Ovary (tissue), 9 donors: ENCODE results near the gene EHMT2. TPM values are rescaled to one million over a fixed set of nuclear protein-coding genes. Genes with fewer than 3 reads are reported as not detected.
A peak's percentile ranks its signal among the peaks of the same experiment; 100 is the strongest.

Experiments
- DNase-seq, 5 donors: peaks; one replicate each; pipeline ENCODE4 v3.0.0-alpha.2; 2019 to 2020
- H3K27ac ChIP-seq, 2 donors: fragments of 200-600 bp; one replicate each; pipeline versions ENCODE4 v1.5.1 to v1.8.0; 2019 to 2022
- H3K27me3 ChIP-seq: fragments of 200-600 bp; one replicate; pipeline ENCODE4 v1.8.0; 2022
- H3K36me3 ChIP-seq: fragments of 200-600 bp; sonication (generic); one replicate; pipeline ENCODE4 v1.5.1; 2019
- H3K4me1 ChIP-seq: one replicate; pipeline ENCODE4 v1.8.1; 2013; ENCODE audit warnings: mild to moderate bottlenecking, moderate library complexity; ENCODE audit not compliant: insufficient read depth
- H3K4me3 ChIP-seq: fragments of 200-600 bp; sonication (generic); one replicate; pipeline ENCODE4 v1.5.1; 2017
- H3K9me3 ChIP-seq, 2 donors: fragments of 200-600 bp in 1 of 2; sonication (generic) in 1 of 2; one replicate each; pipeline versions ENCODE4 v1.5.1 to v1.8.1; 2013 to 2019; ENCODE audit warnings: mild to moderate bottlenecking in 1 of 2, moderate library complexity in 1 of 2
- EP300 ChIP-seq: sonication (generic); formaldehyde crosslinking; IDR thresholded peaks from one replicate; pipeline ENCODE4 v1.6.1; 2017; ENCODE audit warnings: antibody characterized with exemption
- POLR2A ChIP-seq: fragments of 450-650 bp; IDR thresholded peaks from one replicate; pipeline ENCODE4 v1.6.1; 2017; ENCODE audit warnings: antibody characterized with exemption, mild to moderate bottlenecking, moderate library complexity
- WGBS, 3 donors: extraction: QIAGEN DNeasy Blood & Tissue Kit in 1 of 3; methylation state at CpG; one replicate each; pipeline versions ENCODE4 v1.1.5 to v1.1.7; 2013 to 2017; 5-methylcytosine and 5-hydroxymethylcytosine counted together
- intact Hi-C, 4 donors: fragments of 100-400 bp; cut with DNase I; formaldehyde crosslinking; loops; one replicate each; pipeline versions ENCODE4 v1.11.0 to v1.15.1; 2022 to 2023
- polyA plus RNA-seq, 2 donors: library from polyadenylated mRNA; stranded (reverse); fragments of 200-250 nt in 1 of 2; fragments of 350-450 nt in 1 of 2; fragmentation: Illumina TruSeq in 1 of 2; extraction: RNeasy Lipid Tissue Mini Kit (QIAGEN cat#74804) in 1 of 2; gene quantifications; one replicate each; pipeline ENCODE4 v1.2.3, GENCODE V29; 2013 to 2014
- small RNA-seq: library from RNA; depleted of rRNA; stranded (forward); fragments of <200 nt; gene quantifications from one replicate; pipeline ENCODE3, GENCODE V24; 2016
- total RNA-seq, 7 donors: library from RNA; depleted of rRNA in 2 of 7; stranded (reverse); fragments of >200 nt in 2 of 7; fragmentation: NEBNext Ultra II Directional in 3 of 7; extraction: Animal tissue kit (Norgen Biotek cat#: 25700) in 3 of 7; gene quantifications; one replicate each; pipeline versions ENCODE4 v1.1.0 to v1.2.4, GENCODE V29; 2016 to 2023
- TF ChIP-seq, protein P1 (sequence below), 3 donors: fragments of 450-650 bp in 2 of 3; fragments of 200-600 bp in 1 of 3; IDR thresholded peaks; one replicate each; pipeline versions ENCODE4 v1.5.1 to v1.8.0; 2016 to 2022; ENCODE audit warnings: antibody characterized with exemption in 3 of 3, mild to moderate bottlenecking in 1 of 3
- donor health status: DM: no; HTN: no; CAD: no; lungs with moderate emphysema.
- donor health status: DM: no; HTN: no; CAD: no.
- donor health status: Bipolar disorder and iron deficiency.
- donor health status: DM: yes; HTN: yes; CAD: no.
- donor health status: DM: no; HTN: no; CAD: no.
- donor health status: DM: yes; HTN: yes; CAD: no.

The EHMT2 gene
- total and polyA plus RNA-seq, 9 donors: 19.7 to 71.7 (median 52.8) TPM

DNA sequence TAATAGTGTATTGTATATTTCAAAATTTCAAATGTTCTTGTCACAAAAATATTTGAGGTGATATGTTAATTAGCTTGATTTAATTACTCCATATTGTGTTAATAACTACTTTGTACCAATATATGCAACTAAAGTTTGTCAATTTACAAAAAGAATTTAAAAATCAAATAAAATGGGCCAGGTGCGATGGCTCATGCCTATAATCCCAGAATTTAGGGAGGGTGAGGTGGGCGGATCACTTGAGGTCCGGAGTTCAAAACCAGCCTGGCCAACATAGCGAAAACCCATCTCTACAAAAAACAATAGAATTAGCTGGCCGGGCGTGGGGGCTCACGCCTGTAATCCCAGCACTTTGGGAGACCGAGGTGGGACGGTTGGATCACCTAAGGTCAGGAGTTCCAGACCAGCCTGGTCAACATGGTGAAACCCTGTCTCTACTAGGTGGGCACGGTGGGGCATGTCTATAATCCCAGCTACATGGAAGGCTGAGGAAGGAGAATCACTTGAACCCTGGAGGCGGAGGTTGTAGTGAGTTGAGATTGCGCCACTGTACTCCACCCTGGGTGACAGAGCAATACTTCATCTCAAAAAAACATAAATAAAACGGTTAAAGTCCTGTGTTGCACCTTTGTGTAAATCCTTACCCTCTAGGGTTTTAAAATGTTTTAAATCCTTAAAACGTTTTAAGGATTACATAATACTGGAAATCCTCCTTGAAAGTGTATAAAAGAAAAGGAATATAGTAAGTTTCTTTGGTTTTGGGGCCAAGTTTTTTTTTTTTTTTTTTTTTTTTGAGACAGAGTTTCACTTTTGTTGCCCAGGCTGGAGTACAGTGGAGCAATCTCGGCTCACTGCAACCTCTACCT lies 65.9 kb downstream of the EHMT2 start:
- WGBS, 3 donors: 79 to 83% (median 81%) methylated on average over 15 of the region's 15 CpGs
- H3K9me3 ChIP-seq: no peaks in the 10 kb centered on the region
- TF ChIP-seq POLR2A (no peak), EP300 (no peak)
- TF ChIP-seq, protein P1, sequence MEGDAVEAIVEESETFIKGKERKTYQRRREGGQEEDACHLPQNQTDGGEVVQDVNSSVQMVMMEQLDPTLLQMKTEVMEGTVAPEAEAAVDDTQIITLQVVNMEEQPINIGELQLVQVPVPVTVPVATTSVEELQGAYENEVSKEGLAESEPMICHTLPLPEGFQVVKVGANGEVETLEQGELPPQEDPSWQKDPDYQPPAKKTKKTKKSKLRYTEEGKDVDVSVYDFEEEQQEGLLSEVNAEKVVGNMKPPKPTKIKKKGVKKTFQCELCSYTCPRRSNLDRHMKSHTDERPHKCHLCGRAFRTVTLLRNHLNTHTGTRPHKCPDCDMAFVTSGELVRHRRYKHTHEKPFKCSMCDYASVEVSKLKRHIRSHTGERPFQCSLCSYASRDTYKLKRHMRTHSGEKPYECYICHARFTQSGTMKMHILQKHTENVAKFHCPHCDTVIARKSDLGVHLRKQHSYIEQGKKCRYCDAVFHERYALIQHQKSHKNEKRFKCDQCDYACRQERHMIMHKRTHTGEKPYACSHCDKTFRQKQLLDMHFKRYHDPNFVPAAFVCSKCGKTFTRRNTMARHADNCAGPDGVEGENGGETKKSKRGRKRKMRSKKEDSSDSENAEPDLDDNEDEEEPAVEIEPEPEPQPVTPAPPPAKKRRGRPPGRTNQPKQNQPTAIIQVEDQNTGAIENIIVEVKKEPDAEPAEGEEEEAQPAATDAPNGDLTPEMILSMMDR (IDR thresholded peaks at IDR 0.05): no peak
- H3K27ac ChIP-seq: no peak overlapping the region
- H3K27me3 ChIP-seq: no peaks in the 10 kb centered on the region
- H3K4me3 ChIP-seq: no peak overlapping the region
- peak in 2 of 5 donors; percentile 6 to 30 for DNase-seq
- intact Hi-C loops: loop anchor here (2.0 to 10.0 kb wide), 8 partner anchors 34 to 287 kb away; partner anchors contain the start of genes CLIC1 (in 2 of the 4), LY6G5C (in 2 of the 4), ATP6V1G2 (in 1 of the 4) and CSNK2B (in 1 of the 4)
- no peaks in the 10 kb centered on the region for H3K36me3 ChIP-seq
- peaks cover 7% of the 10 kb centered on the region for H3K4me1 ChIP-seq

DNA sequence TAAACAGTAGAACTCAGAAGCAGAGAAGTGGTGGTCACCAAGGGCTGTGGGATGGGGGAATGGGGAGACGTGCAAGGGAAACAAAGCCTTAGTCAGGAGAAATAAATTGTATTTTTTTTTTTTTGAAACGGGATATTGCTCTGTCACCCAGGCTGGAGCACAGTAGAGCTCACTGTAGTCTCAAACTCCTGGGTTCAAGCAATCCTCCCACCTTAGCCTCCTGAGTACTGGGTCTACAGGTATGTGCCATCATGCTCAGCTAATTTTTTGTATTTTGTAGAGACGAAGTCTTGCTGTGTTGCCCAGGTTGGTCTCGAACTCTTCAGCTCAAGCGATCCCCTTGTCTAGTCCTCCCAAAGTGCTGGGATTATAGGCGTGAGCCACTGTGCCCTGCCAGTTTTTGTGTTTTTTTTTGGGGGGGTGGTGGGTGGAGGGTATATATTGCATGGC lies 66.6 kb downstream of the EHMT2 start:
- peak overlapping the region; percentile 64 for H3K4me3 ChIP-seq
- DNase-seq: peak in 1 of 5 donors; percentile 13
- H3K36me3 ChIP-seq: no peaks in the 10 kb centered on the region
- intact Hi-C loops: loop anchor here (2.0 to 10.0 kb wide), 8 partner anchors 34 to 286 kb away; partner anchors contain the start of genes CLIC1 (in 2 of the 4), LY6G5C (in 2 of the 4), ATP6V1G2 (in 1 of the 4) and CSNK2B (in 1 of the 4)
- peak overlapping the region; percentile 47 to 61 for H3K27ac ChIP-seq
- no peaks in the 10 kb centered on the region for H3K27me3 ChIP-seq
- no peak for TF ChIP-seq POLR2A
- no peak for TF ChIP-seq EP300
- TF ChIP-seq, protein P1 (IDR thresholded peaks at IDR 0.05): no peak
- 49 to 54% (median 50%) methylated on average over 6 of the region's 6 CpGs for WGBS, 3 donors
- H3K4me1 ChIP-seq: peaks cover 9% of the 10 kb centered on the region
- no peaks in the 10 kb centered on the region for H3K9me3 ChIP-seq

Small RNA genes within 50 kb of the gene (small RNA-seq; reads per million reads assigned to genes)
- gene AL645922.1: not detected
- gene SNORD48: 420 reads per million, percentile 95 among the genes with 10 or more reads in this experiment
- not detected for gene SNORD52

Other genes starting within 250 kb of the EHMT2 start
Only the 30 nearest of the 36 such genes appear.
- 10 to 100 TPM in 5 of 7 donors, 1 to 10 TPM in 2; 8.5 to 28.4 (median 13.1) TPM for gene LY6G5B, start 227.7 kb downstream of the EHMT2 start, total RNA-seq
- gene LY6G5B, start 227.7 kb downstream of the EHMT2 start, polyA plus RNA-seq: 10 to 100 TPM; 11.4 to 15.0 TPM
- 1 to 10 TPM in 6 of 7 donors, not detected in 1; 1.2 to 2.3 (median 2.0) TPM for gene LY6G5C, start 216.6 kb downstream of the EHMT2 start, total RNA-seq
- 1 to 10 TPM; 2.7 to 3.7 TPM for gene LY6G5C, start 216.6 kb downstream of the EHMT2 start, polyA plus RNA-seq
- 10 to 100 TPM; 31.1 to 60.4 (median 37.6) TPM for gene ABHD16A, start 194.4 kb downstream of the EHMT2 start, total RNA-seq
- 10 to 100 TPM; 25.4 to 35.2 TPM for gene ABHD16A, start 194.4 kb downstream of the EHMT2 start, polyA plus RNA-seq
- not detected for gene LY6G6F, start 190.8 kb downstream of the EHMT2 start, total RNA-seq
- gene LY6G6F, start 190.8 kb downstream of the EHMT2 start, polyA plus RNA-seq: not detected
- gene LY6G6D, start 182.3 kb downstream of the EHMT2 start, total RNA-seq: not detected
- not detected for gene LY6G6D, start 182.3 kb downstream of the EHMT2 start, polyA plus RNA-seq
- 1 to 10 TPM in 2 of 7 donors, not detected in 5; 1.0 to 4.9 TPM for gene LY6G6C, start 176.0 kb downstream of the EHMT2 start, total RNA-seq
- gene LY6G6C, start 176.0 kb downstream of the EHMT2 start, polyA plus RNA-seq: under 1 TPM in 1 of 2 donors, not detected in 1; 0.17 TPM
- under 1 TPM in 3 of 7 donors, not detected in 4; 0.15 to 0.94 (median 0.69) TPM for gene MPIG6B, start 174.3 kb downstream of the EHMT2 start, total RNA-seq
- gene MPIG6B, start 174.3 kb downstream of the EHMT2 start, polyA plus RNA-seq: under 1 TPM; 0.06 to 0.60 TPM
- 100 to 1,000 TPM in 3 of 7 donors, 10 to 100 TPM in 4; 61.2 to 139 (median 95.2) TPM for gene DDAH2, start 168.4 kb downstream of the EHMT2 start, total RNA-seq
- gene DDAH2, start 168.4 kb downstream of the EHMT2 start, polyA plus RNA-seq: 100 to 1,000 TPM in 1 of 2 donors, 10 to 100 TPM in 1; 23.9 to 127 TPM
- gene CLIC1, start 161.2 kb downstream of the EHMT2 start, total RNA-seq: 100 to 1,000 TPM; 128 to 208 (median 184) TPM
- 100 to 1,000 TPM; 199 to 473 TPM for gene CLIC1, start 161.2 kb downstream of the EHMT2 start, polyA plus RNA-seq
- gene MSH5, start 157.7 kb downstream of the EHMT2 start, total RNA-seq: 10 to 100 TPM in 4 of 7 donors, 1 to 10 TPM in 3; 8.6 to 19.1 (median 14.5) TPM
- 1 to 10 TPM; 4.8 to 7.8 TPM for gene MSH5, start 157.7 kb downstream of the EHMT2 start, polyA plus RNA-seq
- gene SAPCD1, start 135.0 kb downstream of the EHMT2 start, total RNA-seq: 1 to 10 TPM in 5 of 7 donors, under 1 TPM in 1, not detected in 1; 0.94 to 5.2 (median 3.6) TPM
- 1 to 10 TPM; 1.6 to 2.9 TPM for gene SAPCD1, start 135.0 kb downstream of the EHMT2 start, polyA plus RNA-seq
- gene VWA7, start 120.4 kb downstream of the EHMT2 start, total RNA-seq: 10 to 100 TPM in 1 of 7 donors, 1 to 10 TPM in 5, under 1 TPM in 1; 0.48 to 25.2 (median 1.7) TPM
- under 1 TPM; 0.18 to 0.62 TPM for gene VWA7, start 120.4 kb downstream of the EHMT2 start, polyA plus RNA-seq
- gene VARS1, start 101.9 kb downstream of the EHMT2 start, total RNA-seq: 10 to 100 TPM; 16.0 to 73.6 (median 44.1) TPM
- 10 to 100 TPM; 21.1 to 29.8 TPM for gene VARS1, start 101.9 kb downstream of the EHMT2 start, polyA plus RNA-seq
- gene LSM2, start 90.7 kb downstream of the EHMT2 start, total RNA-seq: 10 to 100 TPM; 35.9 to 58.3 (median 47.5) TPM
- 10 to 100 TPM; 51.2 to 90.7 TPM for gene LSM2, start 90.7 kb downstream of the EHMT2 start, polyA plus RNA-seq
- gene HSPA1L, start 82.4 kb downstream of the EHMT2 start, total RNA-seq: 1 to 10 TPM; 1.3 to 6.1 (median 3.9) TPM
- 1 to 10 TPM; 3.2 to 6.1 TPM for gene HSPA1L, start 82.4 kb downstream of the EHMT2 start, polyA plus RNA-seq
- gene HSPA1A, start 82.2 kb downstream of the EHMT2 start, total RNA-seq: 100 to 1,000 TPM in 5 of 7 donors, 10 to 100 TPM in 2; 51.5 to 340 (median 140) TPM
- 10 to 100 TPM; 44.6 to 83.1 TPM for gene HSPA1A, start 82.2 kb downstream of the EHMT2 start, polyA plus RNA-seq
- 100 to 1,000 TPM; 119 to 506 (median 196) TPM for gene HSPA1B, start 70.0 kb downstream of the EHMT2 start, total RNA-seq
- gene HSPA1B, start 70.0 kb downstream of the EHMT2 start, polyA plus RNA-seq: 10 to 100 TPM; 41.9 to 66.0 TPM
- 10 to 100 TPM; 23.7 to 35.7 (median 28.2) TPM for gene NEU1, start 34.9 kb downstream of the EHMT2 start, total RNA-seq
- gene NEU1, start 34.9 kb downstream of the EHMT2 start, polyA plus RNA-seq: 10 to 100 TPM; 26.3 to 61.1 TPM
- 10 to 100 TPM in 1 of 7 donors, 1 to 10 TPM in 6; 1.4 to 54.8 (median 6.4) TPM for gene SLC44A4, start 18.7 kb downstream of the EHMT2 start, total RNA-seq
- 1 to 10 TPM; 1.8 to 2.5 TPM for gene SLC44A4, start 18.7 kb downstream of the EHMT2 start, polyA plus RNA-seq
- 10 to 100 TPM in 5 of 7 donors, 1 to 10 TPM in 2; 1.9 to 24.8 (median 10.8) TPM for gene ZBTB12, start 4.4 kb upstream of the EHMT2 start, total RNA-seq
- 10 to 100 TPM in 1 of 2 donors, 1 to 10 TPM in 1; 2.4 to 10.3 TPM for gene ZBTB12, start 4.4 kb upstream of the EHMT2 start, polyA plus RNA-seq
- 10 to 100 TPM in 4 of 7 donors, 1 to 10 TPM in 3; 1.4 to 23.0 (median 11.4) TPM for gene C2, start 30.0 kb upstream of the EHMT2 start, total RNA-seq
- 10 to 100 TPM in 1 of 2 donors, 1 to 10 TPM in 1; 8.6 to 32.6 TPM for gene C2, start 30.0 kb upstream of the EHMT2 start, polyA plus RNA-seq
- gene CFB, start 48.4 kb upstream of the EHMT2 start, total RNA-seq: 100 to 1,000 TPM in 1 of 7 donors, 10 to 100 TPM in 6; 11.3 to 231 (median 23.8) TPM
- 10 to 100 TPM; 19.1 to 20.4 TPM for gene CFB, start 48.4 kb upstream of the EHMT2 start, polyA plus RNA-seq
- 10 to 100 TPM; 59.2 to 75.0 (median 65.8) TPM for gene NELFE, start 61.3 kb upstream of the EHMT2 start, total RNA-seq
- gene NELFE, start 61.3 kb upstream of the EHMT2 start, polyA plus RNA-seq: 10 to 100 TPM; 54.8 to 84.5 TPM
- 10 to 100 TPM; 37.2 to 59.4 (median 51.5) TPM for gene SKIC2, start 61.5 kb upstream of the EHMT2 start, total RNA-seq
- gene SKIC2, start 61.5 kb upstream of the EHMT2 start, polyA plus RNA-seq: 10 to 100 TPM; 24.6 to 36.3 TPM
- gene DXO, start 74.4 kb upstream of the EHMT2 start, total RNA-seq: 10 to 100 TPM; 22.3 to 42.8 (median 26.7) TPM
- 10 to 100 TPM; 11.7 to 29.3 TPM for gene DXO, start 74.4 kb upstream of the EHMT2 start, polyA plus RNA-seq
- 1,000 to 10,000 TPM in 1 of 7 donors, 100 to 1,000 TPM in 6; 147 to 1,617 (median 248) TPM for gene C4A, start 84.4 kb upstream of the EHMT2 start, total RNA-seq
- 100 to 1,000 TPM; 114 to 324 TPM for gene C4A, start 84.4 kb upstream of the EHMT2 start, polyA plus RNA-seq
- 1,000 to 10,000 TPM in 1 of 7 donors, 100 to 1,000 TPM in 6; 163 to 1,673 (median 271) TPM for gene C4B, start 117.1 kb upstream of the EHMT2 start, total RNA-seq
- 100 to 1,000 TPM in 1 of 2 donors, 10 to 100 TPM in 1; 97.4 to 326 TPM for gene C4B, start 117.1 kb upstream of the EHMT2 start, polyA plus RNA-seq
- gene CYP21A2, start 140.7 kb upstream of the EHMT2 start, total RNA-seq: 10 to 100 TPM in 1 of 7 donors, 1 to 10 TPM in 6; 2.4 to 21.7 (median 8.8) TPM
- 1 to 10 TPM; 1.9 to 4.8 TPM for gene CYP21A2, start 140.7 kb upstream of the EHMT2 start, polyA plus RNA-seq
- 100 to 1,000 TPM in 6 of 7 donors, 10 to 100 TPM in 1; 58.5 to 334 (median 205) TPM for gene TNXB, start 211.6 kb upstream of the EHMT2 start, total RNA-seq
- gene TNXB, start 211.6 kb upstream of the EHMT2 start, polyA plus RNA-seq: 100 to 1,000 TPM in 1 of 2 donors, 10 to 100 TPM in 1; 13.3 to 114 TPM
- gene ATF6B, start 230.5 kb upstream of the EHMT2 start, total RNA-seq: 100 to 1,000 TPM in 1 of 7 donors, 10 to 100 TPM in 6; 27.8 to 100 (median 84.5) TPM
- gene ATF6B, start 230.5 kb upstream of the EHMT2 start, polyA plus RNA-seq: 10 to 100 TPM; 37.9 to 70.3 TPM